ENCODE measurements around the gene JPT1.
"Not testable (repeated sequence)": the region's sequence is repeated elsewhere in the genome, so short reads cannot be mapped to it uniquely, and the experiment has no call there.

JPT1 gene

GRCh38 chr17:75132018-75133000 is 22.0 kb downstream of the JPT1 start:
- H3K4me3 ChIP-seq (ENCODE audit: low read depth, low read length) = peak overlapping the region; percentile 82
- DNase-seq (ENCODE audit: low read depth) = not testable (repeated sequence)

- H3K4me3 ChIP-seq (ENCODE audit: low read depth, low read length) = peak within 1 kb of the TSS; percentile 82
- DNase-seq (ENCODE audit: low read depth) = no peak
Observed at GRCh38 chr17:75131278-75132017, 22.9 kb downstream of the JPT1 start, which contains the start of gene NT5C. Gene NT5C (minus strand): TSS chr17:75131742. CDS start chr17:75131707, 35 bp downstream.

GRCh38 chr17:75130632-75131277 is 23.6 kb downstream of the JPT1 start:
- H3K4me3 ChIP-seq (ENCODE audit: low read depth, low read length) = peak overlapping the region; percentile 82
- DNase-seq (ENCODE audit: low read depth) = no peak

- no peak for DNase-seq (ENCODE audit: low read depth)
- H3K4me3 ChIP-seq (ENCODE audit: low read depth, low read length) = peak overlapping the region; percentile 82
Observed at GRCh38 chr17:75130059-75130631, 24.2 kb downstream of the JPT1 start.

GRCh38 chr17:75129576-75129975 is 24.7 kb downstream of the JPT1 start:
- DNase-seq (ENCODE audit: low read depth) = no peak
- no peak overlapping the region for H3K4me3 ChIP-seq (ENCODE audit: low read depth, low read length)

GRCh38 chr17:75128694-75129505 is 25.4 kb downstream of the JPT1 start:
- DNase-seq (ENCODE audit: low read depth) = no peak
- no peak overlapping the region for H3K4me3 ChIP-seq (ENCODE audit: low read depth, low read length)

GRCh38 chr17:75127936-75128335 is 26.4 kb downstream of the JPT1 start:
- not testable (repeated sequence) for H3K4me3 ChIP-seq (ENCODE audit: low read depth, low read length); DNase-seq (ENCODE audit: low read depth)

- no peak for DNase-seq (ENCODE audit: low read depth)
- H3K4me3 ChIP-seq (ENCODE audit: low read depth, low read length) = no peak overlapping the region
Observed at GRCh38 chr17:75126954-75127353, 27.4 kb downstream of the JPT1 start.

- DNase-seq (ENCODE audit: low read depth) = no peak
- no peak overlapping the region for H3K4me3 ChIP-seq (ENCODE audit: low read depth, low read length)
Observed at GRCh38 chr17:75125984-75126383, 28.3 kb downstream of the JPT1 start.

- H3K4me3 ChIP-seq (ENCODE audit: low read depth, low read length) = no peak overlapping the region
- DNase-seq (ENCODE audit: low read depth) = no peak
Observed at GRCh38 chr17:75124819-75125162, 29.5 kb downstream of the JPT1 start.

- H3K4me3 ChIP-seq (ENCODE audit: low read depth, low read length) = no peak overlapping the region
- no peak for DNase-seq (ENCODE audit: low read depth)
Observed at GRCh38 chr17:75124041-75124818, 30.1 kb downstream of the JPT1 start.

- no peak overlapping the region for H3K4me3 ChIP-seq (ENCODE audit: low read depth, low read length)
- no peak for DNase-seq (ENCODE audit: low read depth)
Observed at GRCh38 chr17:75118307-75118706, 36.0 kb downstream of the JPT1 start.

GRCh38 chr17:75116737-75117136 is 37.6 kb downstream of the JPT1 start:
- no peak for DNase-seq (ENCODE audit: low read depth)
- H3K4me3 ChIP-seq (ENCODE audit: low read depth, low read length) = no peak overlapping the region

- DNase-seq (ENCODE audit: low read depth) = no peak
- H3K4me3 ChIP-seq (ENCODE audit: low read depth, low read length) = no peak overlapping the region
Observed at GRCh38 chr17:75115555-75115954, 38.8 kb downstream of the JPT1 start.

GRCh38 chr17:75114552-75115314 is 39.6 kb downstream of the JPT1 start:
- DNase-seq (ENCODE audit: low read depth) = no peak
- H3K4me3 ChIP-seq (ENCODE audit: low read depth, low read length) = peak overlapping the region; percentile 42

GRCh38 chr17:75113798-75114551 is 40.3 kb downstream of the JPT1 start:
- H3K4me3 ChIP-seq (ENCODE audit: low read depth, low read length) = peak overlapping the region; percentile 42
- peak; percentile 56 for DNase-seq (ENCODE audit: low read depth)
